GM12864 (cell line): ENCODE results near the gene DAPK1.

ENCODE experiments used
- DNase-seq: peaks from one replicate; pipeline ENCODE4 v3.0.0-alpha.2; 2011; ENCODE audit warnings: low read depth
- H3K4me3 ChIP-seq: 2 replicates; pipeline ENCODE4 v1.5.1; 2011; ENCODE audit warnings: mild to moderate bottlenecking, low read depth, low read length, control low read depth
- TF ChIP-seq, protein P1 (sequence below): IDR thresholded peaks from 2 replicates; pipeline ENCODE4 v1.5.1; 2011; ENCODE audit warnings: low read depth, mild to moderate bottlenecking, moderate library complexity, low read length, control low read depth, inconsistent platforms; ENCODE audit errors: missing control alignments

DAPK1 gene

DNA sequence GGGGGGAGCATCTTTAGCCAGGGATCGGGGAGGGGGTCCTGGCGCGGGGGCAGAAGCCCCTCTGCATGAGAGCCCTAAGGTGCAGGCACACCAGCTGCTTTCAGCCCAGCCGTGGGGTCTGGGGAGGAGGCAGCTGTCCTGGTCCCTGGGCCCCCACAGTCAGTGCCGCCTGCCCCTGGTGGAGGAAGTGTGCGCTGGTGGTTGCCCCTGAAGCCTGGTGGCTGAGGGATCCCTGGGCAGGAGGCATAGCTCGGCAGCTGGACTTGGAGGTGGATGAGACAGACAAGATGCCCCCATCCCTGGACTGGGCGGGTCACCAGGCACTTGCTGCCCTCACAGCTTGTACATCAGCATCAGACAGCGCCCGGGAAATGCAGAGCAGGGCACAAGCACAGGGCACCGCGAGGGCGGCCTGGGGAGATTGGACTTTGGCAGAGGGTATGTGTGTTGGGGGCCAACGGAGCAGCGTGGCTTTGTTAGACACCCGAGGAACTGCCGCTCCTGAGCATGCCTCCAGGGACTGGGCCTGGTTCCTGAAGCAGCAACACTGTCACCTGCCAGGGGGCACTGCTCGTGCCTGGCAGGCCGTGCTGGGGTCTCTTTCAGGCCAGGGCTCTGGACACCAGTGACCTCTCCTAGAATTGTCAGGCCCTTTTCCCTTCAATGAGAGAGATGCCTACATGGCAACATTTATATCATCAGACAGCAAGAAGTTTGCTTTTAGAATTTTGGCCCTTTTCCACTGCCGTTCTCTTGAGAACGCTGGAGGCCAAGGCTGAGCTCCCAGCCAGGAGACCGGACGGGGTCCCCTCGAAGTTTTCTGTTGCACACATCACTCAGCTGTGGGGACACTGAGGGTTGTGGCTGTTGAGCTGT, 186.3 kb downstream of the DAPK1 start:
- TF ChIP-seq, protein P1, sequence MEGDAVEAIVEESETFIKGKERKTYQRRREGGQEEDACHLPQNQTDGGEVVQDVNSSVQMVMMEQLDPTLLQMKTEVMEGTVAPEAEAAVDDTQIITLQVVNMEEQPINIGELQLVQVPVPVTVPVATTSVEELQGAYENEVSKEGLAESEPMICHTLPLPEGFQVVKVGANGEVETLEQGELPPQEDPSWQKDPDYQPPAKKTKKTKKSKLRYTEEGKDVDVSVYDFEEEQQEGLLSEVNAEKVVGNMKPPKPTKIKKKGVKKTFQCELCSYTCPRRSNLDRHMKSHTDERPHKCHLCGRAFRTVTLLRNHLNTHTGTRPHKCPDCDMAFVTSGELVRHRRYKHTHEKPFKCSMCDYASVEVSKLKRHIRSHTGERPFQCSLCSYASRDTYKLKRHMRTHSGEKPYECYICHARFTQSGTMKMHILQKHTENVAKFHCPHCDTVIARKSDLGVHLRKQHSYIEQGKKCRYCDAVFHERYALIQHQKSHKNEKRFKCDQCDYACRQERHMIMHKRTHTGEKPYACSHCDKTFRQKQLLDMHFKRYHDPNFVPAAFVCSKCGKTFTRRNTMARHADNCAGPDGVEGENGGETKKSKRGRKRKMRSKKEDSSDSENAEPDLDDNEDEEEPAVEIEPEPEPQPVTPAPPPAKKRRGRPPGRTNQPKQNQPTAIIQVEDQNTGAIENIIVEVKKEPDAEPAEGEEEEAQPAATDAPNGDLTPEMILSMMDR: no peak
- DNase-seq: no peak
- no peak overlapping the region for H3K4me3 ChIP-seq

DNA sequence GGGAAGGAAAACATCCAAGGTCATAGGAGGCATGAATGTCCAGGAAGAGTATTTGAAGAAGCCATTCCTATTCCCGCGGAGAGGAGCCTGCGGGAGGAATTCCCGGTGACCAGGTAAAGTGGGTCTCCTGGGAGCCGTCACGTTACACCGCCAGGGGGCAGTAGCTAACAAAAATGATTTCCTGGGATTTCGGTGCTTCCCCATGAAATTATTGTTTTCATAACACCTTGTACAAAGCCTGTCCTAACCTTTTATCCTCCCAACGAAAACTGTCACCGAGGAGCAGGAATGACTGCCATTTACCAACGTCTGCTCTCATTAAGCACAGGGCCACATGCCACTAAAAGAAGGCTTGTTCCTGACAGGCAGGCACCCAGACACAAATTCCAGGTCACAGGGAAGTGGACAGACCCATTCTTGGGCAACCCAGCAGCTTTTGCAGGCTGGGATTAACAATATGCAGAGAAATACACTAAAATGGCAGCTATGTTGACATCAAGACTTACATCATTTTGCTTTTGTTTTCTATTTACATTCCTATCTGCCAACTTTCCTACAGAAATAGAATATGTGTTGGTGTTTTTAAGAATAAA, 187.1 kb downstream of the DAPK1 start:
- no peak for DNase-seq
- TF ChIP-seq, protein P1: peak; percentile 60

DNA sequence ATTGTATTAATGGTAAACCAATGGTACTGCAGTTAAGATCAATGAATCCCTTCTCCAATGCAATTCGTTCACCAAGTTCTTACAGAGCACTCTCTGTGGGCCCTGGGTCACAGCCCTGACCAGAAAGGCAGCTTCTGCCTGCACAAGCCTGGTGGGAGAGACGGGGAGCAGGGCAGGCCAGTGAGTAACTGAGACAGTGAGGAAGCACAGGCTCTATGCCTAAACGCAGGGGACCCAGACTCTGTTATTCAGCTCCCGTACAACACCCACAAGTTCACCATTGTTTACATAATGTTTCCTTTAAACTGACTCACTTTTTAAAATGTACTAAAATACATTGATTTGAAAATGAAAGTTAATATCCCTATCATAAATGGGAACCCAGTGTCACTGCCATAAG, 187.8 kb downstream of the DAPK1 start:
- H3K4me3 ChIP-seq: no peak overlapping the region
- DNase-seq: no peak
- TF ChIP-seq, protein P1: no peak

More for the DNA sequence above, 187.1 kb downstream of the DAPK1 start:
- no peak overlapping the region for H3K4me3 ChIP-seq

DNA sequence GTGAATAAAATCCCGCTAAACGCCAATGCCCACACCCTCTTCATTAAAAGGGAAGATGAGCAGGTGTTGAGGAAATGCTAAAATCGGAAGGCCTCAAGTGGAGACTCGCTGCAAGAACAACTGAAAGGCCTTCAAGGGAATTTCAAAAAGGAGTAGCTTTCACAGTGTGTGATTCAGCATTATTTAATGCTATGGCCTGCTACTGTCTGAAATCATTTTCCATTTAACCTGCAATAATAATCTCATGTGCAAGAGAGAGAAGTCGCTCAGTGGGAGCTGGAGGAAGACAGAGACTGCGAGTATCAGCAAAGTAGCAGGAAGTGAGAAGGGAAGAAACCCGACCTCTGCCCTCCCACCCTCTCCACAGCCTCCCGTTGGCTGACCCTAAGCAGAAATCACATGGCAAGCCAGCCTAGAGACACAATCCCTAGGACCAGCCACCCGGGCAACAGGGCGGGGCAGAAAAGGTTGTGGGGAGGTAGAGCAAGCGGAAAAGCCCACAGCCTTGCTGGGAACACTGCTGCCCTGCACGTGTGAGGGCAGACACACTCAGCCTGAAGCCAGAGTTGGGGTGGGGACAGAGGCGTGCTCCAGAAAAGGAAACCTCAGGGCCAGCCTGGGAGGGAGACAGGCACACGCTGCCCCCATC, 188.3 kb downstream of the DAPK1 start:
- TF ChIP-seq, protein P1: peak; percentile 6
- DNase-seq: no peak
- no peak overlapping the region for H3K4me3 ChIP-seq

DNA sequence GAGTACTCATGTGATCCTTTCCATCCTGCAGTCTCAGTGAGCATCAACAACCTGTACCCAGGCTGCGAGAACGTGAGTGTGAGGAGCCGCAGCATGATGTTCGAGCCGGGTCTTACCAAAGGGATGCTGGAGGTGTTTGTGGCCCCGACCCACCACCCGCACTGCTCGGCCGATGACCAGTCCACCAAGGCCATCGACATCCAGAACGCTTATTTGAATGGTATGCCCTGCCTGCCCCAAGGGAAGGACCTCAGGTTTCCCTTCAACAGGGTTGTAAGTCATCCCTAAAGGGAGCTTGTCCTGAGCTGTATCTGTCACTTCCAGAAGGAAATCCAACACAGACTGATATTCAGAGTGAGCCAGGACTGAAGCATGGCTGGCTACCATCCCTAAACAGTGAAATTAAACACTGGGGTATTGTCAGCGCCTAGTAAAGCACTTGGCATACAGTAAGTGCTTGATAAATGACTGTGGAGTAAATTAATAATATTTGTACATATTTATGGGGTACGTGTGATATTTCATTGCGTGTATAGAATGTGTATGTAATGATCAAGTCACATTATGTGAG, 188.9 kb downstream of the DAPK1 start:
- no peak for DNase-seq
- TF ChIP-seq, protein P1: no peak
- H3K4me3 ChIP-seq: no peak overlapping the region

DNA sequence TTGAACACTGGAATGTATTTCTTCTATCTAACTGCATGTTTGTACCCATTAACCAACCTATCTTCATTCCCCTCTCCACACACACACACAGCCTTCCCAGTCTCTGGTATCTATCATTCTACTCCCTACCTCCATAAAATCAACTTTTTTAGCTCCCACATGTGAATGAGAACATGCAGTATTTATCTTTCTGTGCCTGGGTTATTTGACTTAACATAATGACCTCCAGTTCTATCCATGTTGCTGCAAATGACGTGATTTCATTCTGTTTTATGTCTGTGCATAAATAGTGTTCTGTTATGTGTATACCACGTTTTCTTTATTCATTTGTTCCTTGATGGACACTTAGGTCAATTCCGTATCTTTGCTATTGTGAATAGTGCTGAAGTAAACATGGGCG, 189.5 kb downstream of the DAPK1 start:
- H3K4me3 ChIP-seq: no peak overlapping the region
- no peak for DNase-seq
- TF ChIP-seq, protein P1: no peak
